Measurements from ENCODE around the gene ATF7.

The ATF7 gene

DNA sequence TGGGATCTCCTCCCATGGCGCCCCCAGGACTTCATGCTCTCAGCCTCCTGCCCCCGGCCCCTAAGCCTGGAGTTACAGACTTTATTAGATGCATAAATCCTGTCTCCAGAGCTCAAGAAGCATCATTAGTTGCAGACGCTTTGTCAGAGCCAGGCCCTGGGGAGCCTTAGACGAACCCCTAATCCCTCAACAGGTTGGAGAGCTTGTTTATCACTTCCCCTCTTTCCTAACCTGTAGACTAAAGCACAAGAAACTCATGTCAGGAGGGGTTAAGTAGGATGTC lies 118.6 kb downstream of the ATF7 start:
- TF ChIP-seq CTCF (conservative IDR thresholded peaks at IDR 0.05; ENCODE audit: low read depth, low read length) = no peak
- H3K4me3 ChIP-seq (ENCODE audit: low read length) = no peak overlapping the region
- no peak for DNase-seq (ENCODE audit: low read depth)

GRCh38 chr12:53506881-53507602 lies 119.1 kb downstream of the ATF7 start, which contains the start of gene NPFF:
Gene NPFF, minus strand, starts transcription at chr12:53507484. Its CDS starts 10 bp downstream, at chr12:53507474.
- no peak for DNase-seq (ENCODE audit: low read depth)
- no peak for TF ChIP-seq CTCF (conservative IDR thresholded peaks at IDR 0.05; ENCODE audit: low read depth, low read length)
- no peak within 1 kb of the TSS for H3K4me3 ChIP-seq (ENCODE audit: low read length)

DNA sequence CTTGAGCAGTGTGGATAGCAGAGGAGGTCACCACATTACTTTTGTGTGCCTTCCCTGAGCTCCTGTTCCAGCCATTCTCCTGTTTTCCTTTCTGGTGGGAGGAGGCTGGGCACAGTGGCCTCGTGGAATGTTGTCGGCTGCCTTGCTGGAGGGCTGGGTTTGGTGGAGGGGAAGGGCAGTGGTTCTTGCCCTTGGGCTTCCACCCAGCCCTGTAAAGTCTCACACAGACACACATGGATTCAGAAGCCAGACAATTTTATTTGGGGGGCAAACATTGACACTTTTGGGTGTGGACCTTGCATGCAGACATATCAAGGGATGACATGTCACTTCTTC lies 119.8 kb downstream of the ATF7 start:
- DNase-seq (ENCODE audit: low read depth) = no peak
- no peak overlapping the region for H3K4me3 ChIP-seq (ENCODE audit: low read length)
- no peak for TF ChIP-seq CTCF (conservative IDR thresholded peaks at IDR 0.05; ENCODE audit: low read depth, low read length)

- H3K4me3 ChIP-seq (ENCODE audit: low read length) = no peak overlapping the region
- DNase-seq (ENCODE audit: low read depth) = no peak
- no peak for TF ChIP-seq CTCF (conservative IDR thresholded peaks at IDR 0.05; ENCODE audit: low read depth, low read length)
Observed at GRCh38 chr12:53505555-53506449, 120.4 kb downstream of the ATF7 start.

DNA sequence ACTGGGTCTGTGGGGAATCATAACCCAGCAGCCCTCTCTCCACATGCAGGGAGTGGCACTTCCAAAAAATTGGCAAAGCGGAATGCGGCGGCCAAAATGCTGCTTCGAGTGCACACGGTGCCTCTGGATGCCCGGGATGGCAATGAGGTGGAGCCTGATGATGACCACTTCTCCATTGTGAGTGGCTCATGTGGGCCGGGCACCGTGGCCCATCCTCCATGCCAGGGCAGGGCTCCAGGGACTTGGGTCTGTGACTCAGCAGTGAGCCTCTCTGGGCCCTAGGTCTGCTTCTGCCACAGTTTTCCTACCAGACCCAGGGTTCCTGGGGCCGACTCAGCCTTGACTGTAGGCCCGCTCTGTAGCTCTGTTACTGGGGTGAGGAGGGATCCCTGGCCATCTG lies 121.1 kb downstream of the ATF7 start:
- no peak for TF ChIP-seq CTCF (conservative IDR thresholded peaks at IDR 0.05; ENCODE audit: low read depth, low read length)
- no peak overlapping the region for H3K4me3 ChIP-seq (ENCODE audit: low read length)
- no peak for DNase-seq (ENCODE audit: low read depth)

- TF ChIP-seq CTCF (conservative IDR thresholded peaks at IDR 0.05; ENCODE audit: low read depth, low read length) = no peak
- no peak overlapping the region for H3K4me3 ChIP-seq (ENCODE audit: low read length)
- no peak for DNase-seq (ENCODE audit: low read depth)
Observed at GRCh38 chr12:53504004-53504920, 121.9 kb downstream of the ATF7 start.

Measured in retinal pigment epithelial cell (primary cell).